Measurements from ENCODE around the gene KIAA0753.
"Not testable (repeated sequence)": the region's sequence is repeated elsewhere in the genome, so short reads cannot be mapped to it uniquely, and the experiment has no call there.

KIAA0753 gene

DNA sequence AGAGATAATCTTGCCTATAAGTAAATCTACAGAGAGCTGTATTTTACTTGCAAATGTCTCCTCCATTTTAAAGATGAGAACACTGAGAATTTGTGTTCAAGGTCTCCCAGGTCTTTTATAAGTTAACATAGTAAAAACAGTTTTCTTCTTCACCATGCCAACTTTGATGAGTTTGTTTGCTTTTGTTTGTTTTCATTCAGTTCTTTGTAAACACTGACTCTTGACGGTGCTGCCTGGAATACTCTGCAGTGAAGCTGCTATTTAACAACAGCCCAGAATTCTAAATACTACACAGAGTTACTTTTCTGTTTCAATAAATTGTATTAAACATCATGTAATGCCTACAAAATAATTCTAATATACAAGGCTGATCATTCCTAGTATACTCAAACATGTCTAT lies 42.8 kb downstream of the KIAA0753 start:
- DNase-seq (ENCODE audit: low read depth, low spot score): no peak

GRCh38 chr17:6596941-6597340 lies 43.6 kb downstream of the KIAA0753 start:
- DNase-seq (ENCODE audit: low read depth, low spot score): no peak

GRCh38 chr17:6596511-6596910 lies 44.0 kb downstream of the KIAA0753 start:
- DNase-seq (ENCODE audit: low read depth, low spot score): no peak

- no peak for DNase-seq (ENCODE audit: low read depth, low spot score)
These were observed 44.4 kb downstream of the KIAA0753 start for GRCh38 chr17:6596081-6596480.

DNA sequence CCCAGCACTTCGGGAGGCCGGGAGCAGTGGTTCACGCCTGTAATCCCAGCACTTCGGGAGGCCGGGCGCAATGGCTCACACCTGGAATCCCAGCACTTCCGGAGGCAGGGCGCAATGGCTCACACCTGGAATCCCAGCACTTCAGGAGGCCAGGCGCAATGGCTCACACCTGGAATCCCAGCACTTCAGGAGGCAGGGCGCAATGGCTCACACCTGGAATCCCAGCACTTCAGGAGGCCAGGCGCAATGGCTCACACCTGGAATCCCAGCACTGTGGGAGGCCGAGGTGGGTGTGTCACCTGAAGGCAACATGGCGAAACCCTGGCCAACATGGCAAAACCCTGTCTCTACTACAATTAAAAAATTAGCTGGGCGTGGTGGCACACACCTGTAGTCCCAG lies 47.1 kb downstream of the KIAA0753 start:
- DNase-seq (ENCODE audit: low read depth, low spot score): not testable (repeated sequence)

DNA sequence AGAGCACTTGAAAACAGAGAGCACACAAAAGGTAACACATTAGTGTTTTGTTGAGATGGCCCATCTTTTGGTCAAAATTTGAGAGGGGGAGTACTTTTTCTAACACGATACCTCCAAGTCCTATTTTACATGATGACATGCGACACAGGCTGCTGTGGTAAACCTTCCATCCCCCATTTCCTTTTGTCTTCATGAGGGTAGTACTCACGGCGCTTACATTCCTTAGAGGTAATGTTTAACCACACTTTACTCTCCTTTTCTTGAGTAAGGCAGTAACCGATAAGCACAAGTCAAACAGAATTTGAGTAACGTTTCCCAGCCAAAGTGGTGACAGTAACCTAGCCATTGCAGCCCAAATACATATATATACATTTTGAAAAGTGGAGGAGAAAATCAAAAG lies 48.3 kb downstream of the KIAA0753 start:
- DNase-seq (ENCODE audit: low read depth, low spot score): no peak

DNA sequence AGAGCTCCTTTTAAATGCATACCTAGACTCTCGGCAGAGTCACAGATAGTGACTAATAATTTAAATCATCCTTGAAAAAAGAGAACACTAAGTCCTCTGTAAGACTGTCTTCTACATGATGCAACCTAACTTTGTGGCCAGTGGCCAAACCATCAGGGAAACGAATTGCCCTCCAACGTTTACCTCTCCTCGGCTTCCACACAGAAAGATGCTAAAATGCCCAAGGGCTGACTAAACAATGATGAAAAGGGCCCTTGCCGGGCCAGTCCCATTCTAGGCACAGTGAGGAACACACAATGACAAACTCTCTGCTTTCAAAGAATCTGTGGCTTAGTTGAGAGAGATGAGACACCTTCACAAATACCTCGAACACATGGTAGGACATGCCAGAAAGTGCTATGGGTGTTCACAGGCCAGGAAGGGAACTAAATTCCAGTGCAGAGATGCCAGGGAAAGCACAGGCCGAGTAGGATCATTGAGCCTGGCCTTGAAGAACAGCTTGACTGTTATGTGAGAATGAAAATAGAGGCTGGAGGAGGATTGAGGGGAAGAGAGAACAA lies 48.8 kb downstream of the KIAA0753 start:
- no peak for DNase-seq (ENCODE audit: low read depth, low spot score)

GRCh38 chr17:6589266-6589946 lies 51.1 kb downstream of the KIAA0753 start:
- no peak for DNase-seq (ENCODE audit: low read depth, low spot score)

- DNase-seq (ENCODE audit: low read depth, low spot score): no peak
These were observed 52.3 kb downstream of the KIAA0753 start for GRCh38 chr17:6588165-6588564.

DNA sequence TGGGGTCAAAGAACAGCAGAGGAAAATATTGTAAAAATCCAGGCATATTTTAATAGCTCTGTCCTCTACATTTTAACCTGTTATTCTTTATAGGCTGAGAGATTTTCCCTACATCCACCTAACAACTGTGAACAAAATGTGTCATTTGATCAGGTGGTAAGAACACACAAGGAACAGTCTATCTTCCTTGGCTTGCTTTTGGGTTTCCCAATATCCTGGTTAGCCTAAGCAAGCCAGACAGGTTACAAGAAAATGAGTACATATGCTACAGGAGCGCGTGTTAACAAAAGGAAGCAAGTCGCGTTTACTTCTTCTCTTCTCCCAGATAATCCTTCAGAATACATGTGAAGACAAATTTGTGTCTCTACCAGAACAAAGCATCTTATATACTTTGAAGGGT lies 53.2 kb downstream of the KIAA0753 start:
- no peak for DNase-seq (ENCODE audit: low read depth, low spot score)

- no peak for DNase-seq (ENCODE audit: low read depth, low spot score)
These were observed 57.1 kb downstream of the KIAA0753 start for GRCh38 chr17:6583411-6583810.

- no peak for DNase-seq (ENCODE audit: low read depth, low spot score)
These were observed 59.9 kb downstream of the KIAA0753 start for GRCh38 chr17:6580625-6581024.

DNA sequence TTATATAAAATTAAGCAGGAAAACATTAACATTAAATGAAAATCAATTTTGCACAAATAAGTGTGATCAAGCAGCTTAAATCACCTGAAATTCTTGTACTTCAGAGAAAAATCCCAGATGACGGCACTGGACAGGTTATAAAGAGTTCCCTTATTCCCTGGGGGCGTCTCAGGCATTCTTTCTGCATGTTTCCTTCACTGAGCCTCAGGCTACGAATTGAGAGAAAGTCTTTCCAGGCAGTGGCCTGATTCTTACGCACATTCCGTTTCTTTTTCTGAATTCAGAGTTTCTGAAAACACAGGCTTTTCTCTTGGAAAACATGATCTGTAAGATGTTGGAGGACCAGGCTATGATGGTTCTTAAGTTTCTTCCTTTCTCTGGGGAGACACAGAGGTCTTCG lies 62.0 kb downstream of the KIAA0753 start:
- DNase-seq (ENCODE audit: low read depth, low spot score): no peak

DNA sequence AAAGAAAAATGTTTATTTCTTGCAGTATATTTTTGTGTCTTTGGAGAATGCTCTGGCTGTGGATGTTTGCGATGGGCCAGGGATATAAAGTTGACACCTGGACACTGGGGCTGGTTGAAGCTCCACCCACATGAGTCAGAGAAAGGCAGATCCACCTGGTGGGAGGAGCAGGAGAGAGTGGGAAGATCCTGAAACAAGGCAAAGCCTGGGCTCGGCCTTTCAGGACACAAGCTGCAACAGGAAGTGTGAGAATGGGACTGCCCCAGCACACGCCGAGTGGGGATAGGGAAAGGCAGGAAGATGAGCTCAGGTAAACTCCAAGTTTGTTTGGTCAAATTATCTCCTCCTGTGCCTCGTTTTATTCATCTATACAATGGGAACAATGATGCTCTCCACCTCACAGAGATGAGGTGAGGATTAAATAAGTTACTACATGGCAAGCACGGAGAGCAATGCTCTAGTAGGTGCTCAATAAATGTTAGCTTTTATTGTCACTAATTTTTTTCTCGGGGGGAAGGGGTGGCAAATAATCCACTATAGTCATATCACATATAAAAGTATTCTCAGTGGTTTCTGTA lies 62.7 kb downstream of the KIAA0753 start:
- no peak for DNase-seq (ENCODE audit: low read depth, low spot score)

- no peak for DNase-seq (ENCODE audit: low read depth, low spot score)
These were observed 64.3 kb downstream of the KIAA0753 start for GRCh38 chr17:6576038-6576785.

DNA sequence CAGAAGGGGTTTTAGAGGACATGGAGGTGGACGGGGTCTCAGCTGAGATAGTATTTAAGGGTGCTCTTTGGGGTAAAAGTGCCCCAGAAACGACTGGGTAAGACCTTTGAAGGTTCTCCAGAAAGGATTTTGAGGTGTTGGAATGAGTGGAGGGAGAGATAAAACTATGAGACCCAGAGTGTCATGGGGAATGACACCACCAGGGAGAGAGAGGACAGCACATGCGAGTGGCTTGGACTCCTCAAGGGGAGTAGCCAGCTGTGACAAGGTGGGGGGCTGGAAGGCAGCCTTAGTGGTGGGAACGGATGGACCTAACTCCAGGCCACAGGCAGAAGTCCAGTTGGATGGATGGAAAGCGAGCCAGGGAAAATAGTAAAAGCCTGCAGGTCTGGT lies 64.9 kb downstream of the KIAA0753 start:
- DNase-seq (ENCODE audit: low read depth, low spot score): no peak

- DNase-seq (ENCODE audit: low read depth, low spot score): no peak
These were observed 65.6 kb downstream of the KIAA0753 start for GRCh38 chr17:6574687-6575595.

GRCh38 chr17:6573982-6574686 lies 66.4 kb downstream of the KIAA0753 start:
- DNase-seq (ENCODE audit: low read depth, low spot score): no peak

- not testable (repeated sequence) for DNase-seq (ENCODE audit: low read depth, low spot score)
These were observed 67.0 kb downstream of the KIAA0753 start for GRCh38 chr17:6573495-6573894.

GRCh38 chr17:6572972-6573370 lies 67.5 kb downstream of the KIAA0753 start:
- no peak for DNase-seq (ENCODE audit: low read depth, low spot score)

GRCh38 chr17:6571452-6571781 lies 69.1 kb downstream of the KIAA0753 start:
- no peak for DNase-seq (ENCODE audit: low read depth, low spot score)
